ENCODE results near the gene ETNK2.
"Not testable (repeated sequence)": the region's sequence is repeated elsewhere in the genome, so short reads cannot be mapped to it uniquely, and the experiment has no call there.

ETNK2 gene

GRCh38 chr1:204103431-204103741, 48.5 kb downstream of the ETNK2 start:
- no peak overlapping the region for H3K4me3 ChIP-seq (ENCODE audit: low read depth, low read length)
- DNase-seq (ENCODE audit: low read depth) = no peak
- no peak for TF ChIP-seq CTCF (IDR thresholded peaks at IDR 0.05; ENCODE audit: insufficient read depth, low read depth, low read length, missing control alignments)

- TF ChIP-seq CTCF (IDR thresholded peaks at IDR 0.05; ENCODE audit: insufficient read depth, low read depth, low read length, missing control alignments) = no peak
- DNase-seq (ENCODE audit: low read depth) = no peak
- H3K4me3 ChIP-seq (ENCODE audit: low read depth, low read length) = no peak overlapping the region
These were observed 49.0 kb downstream of the ETNK2 start for GRCh38 chr1:204102739-204103430.

- TF ChIP-seq CTCF (IDR thresholded peaks at IDR 0.05; ENCODE audit: insufficient read depth, low read depth, low read length, missing control alignments) = no peak
- no peak for DNase-seq (ENCODE audit: low read depth)
- H3K4me3 ChIP-seq (ENCODE audit: low read depth, low read length) = no peak overlapping the region
These were observed 49.7 kb downstream of the ETNK2 start for GRCh38 chr1:204102029-204102611.

- DNase-seq (ENCODE audit: low read depth); H3K4me3 ChIP-seq (ENCODE audit: low read depth, low read length): not testable (repeated sequence)
These were observed 52.1 kb downstream of the ETNK2 start for GRCh38 chr1:204099754-204100153.

- TF ChIP-seq CTCF (IDR thresholded peaks at IDR 0.05; ENCODE audit: insufficient read depth, low read depth, low read length, missing control alignments) = no peak
- H3K4me3 ChIP-seq (ENCODE audit: low read depth, low read length) = no peak overlapping the region
- peak; percentile 16 for DNase-seq (ENCODE audit: low read depth)
These were observed 53.2 kb downstream of the ETNK2 start for GRCh38 chr1:204098683-204099082.

- no peak overlapping the region for H3K4me3 ChIP-seq (ENCODE audit: low read depth, low read length)
- TF ChIP-seq CTCF (IDR thresholded peaks at IDR 0.05; ENCODE audit: insufficient read depth, low read depth, low read length, missing control alignments) = no peak
- no peak for DNase-seq (ENCODE audit: low read depth)
These were observed 54.9 kb downstream of the ETNK2 start for GRCh38 chr1:204096931-204097330.

GRCh38 chr1:204094856-204095634, 56.8 kb downstream of the ETNK2 start:
- no peak for TF ChIP-seq CTCF (IDR thresholded peaks at IDR 0.05; ENCODE audit: insufficient read depth, low read depth, low read length, missing control alignments)
- no peak overlapping the region for H3K4me3 ChIP-seq (ENCODE audit: low read depth, low read length)
- DNase-seq (ENCODE audit: low read depth) = no peak
